Mesenchymal stem cell (in vitro differentiated cells and primary cell): ENCODE results near the gene ZNF44.

Experiments
- DNase-seq: peaks from one replicate; pipeline ENCODE4 v3.0.0-alpha.2; 2013
- H2AFZ ChIP-seq: one replicate; pipeline ENCODE4 v1.6.1; 2013; ENCODE audit warnings: low read depth, mild to moderate bottlenecking, control low read depth, inconsistent platforms, low read length, moderate library complexity
- H2AK5ac ChIP-seq: 2 replicates; pipeline ENCODE4 v1.6.1; 2013; ENCODE audit warnings: low read length, moderate library complexity, mild to moderate bottlenecking, inconsistent platforms; ENCODE audit not compliant: severe bottlenecking
- H2BK120ac ChIP-seq: one replicate; pipeline ENCODE4 v1.6.1; 2013; ENCODE audit warnings: low read depth, mild to moderate bottlenecking, inconsistent platforms, low read length, moderate library complexity
- H2BK12ac ChIP-seq, 2 experiments: one replicate each; pipeline ENCODE4 v1.6.1; 2013; ENCODE audit warnings: inconsistent platforms in 2 of 2, low read length in 2 of 2, mild to moderate bottlenecking in 2 of 2, moderate library complexity in 2 of 2, control low read depth in 1 of 2
- H2BK15ac ChIP-seq: one replicate; pipeline ENCODE4 v1.6.1; 2013; ENCODE audit warnings: mild to moderate bottlenecking, low read depth, inconsistent platforms; ENCODE audit not compliant: poor library complexity, severe bottlenecking
- H2BK5ac ChIP-seq: 2 replicates; pipeline ENCODE4 v1.6.1; 2013; ENCODE audit warnings: low read depth, mild to moderate bottlenecking, low read length, control low read depth, inconsistent platforms; ENCODE audit not compliant: poor library complexity, severe bottlenecking
- H3K14ac ChIP-seq, 2 experiments: one replicate each; pipeline ENCODE4 v1.6.1; 2013; ENCODE audit warnings: inconsistent platforms in 2 of 2, low read length in 2 of 2, control low read depth in 1 of 2, mild to moderate bottlenecking in 1 of 2, moderate library complexity in 1 of 2
- H3K18ac ChIP-seq, 2 experiments: one replicate each; pipeline ENCODE4 v1.6.1; 2013; ENCODE audit warnings: inconsistent platforms in 2 of 2, low read length in 2 of 2, control low read depth in 1 of 2, low read depth in 1 of 2, mild to moderate bottlenecking in 1 of 2
- H3K23ac ChIP-seq, 2 experiments: one replicate each; pipeline ENCODE4 v1.6.1; 2013; ENCODE audit warnings: inconsistent platforms in 2 of 2, low read length in 2 of 2, mild to moderate bottlenecking in 2 of 2, moderate library complexity in 2 of 2, control low read depth in 1 of 2
- H3K27ac ChIP-seq: 2 replicates; pipeline ENCODE4 v1.5.1; 2013; ENCODE audit warnings: mild to moderate bottlenecking, moderate library complexity, low read length, control low read depth, inconsistent platforms; ENCODE audit not compliant: poor library complexity, severe bottlenecking
- H3K27me3 ChIP-seq, 2 experiments: 2 replicates each; pipeline versions ENCODE4 v1.6.1 to v1.7.0; 2013; ENCODE audit warnings: low read length in 2 of 2, mild to moderate bottlenecking in 2 of 2, moderate library complexity in 2 of 2, control low read depth in 1 of 2, inconsistent platforms in 1 of 2; ENCODE audit not compliant: control insufficient read depth in 1 of 2, insufficient read depth in 1 of 2
- H3K36me3 ChIP-seq, 2 experiments: 2 replicates each; pipeline versions ENCODE4 v1.6.1 to v1.7.0; 2013; ENCODE audit warnings: low read length in 2 of 2, control low read depth in 1 of 2, inconsistent platforms in 1 of 2, low read depth in 1 of 2, mild to moderate bottlenecking in 1 of 2; ENCODE audit not compliant: insufficient read depth in 2 of 2, control insufficient read depth in 1 of 2
- H3K4ac ChIP-seq, 2 experiments: one replicate each; pipeline ENCODE4 v1.6.1; 2013; ENCODE audit warnings: inconsistent platforms in 2 of 2, low read length in 2 of 2, mild to moderate bottlenecking in 2 of 2, moderate library complexity in 2 of 2, control low read depth in 1 of 2, low read depth in 1 of 2
- H3K4me1 ChIP-seq: 2 replicates; pipeline ENCODE4 v1.6.1; 2013; ENCODE audit warnings: low read depth, low read length, control low read depth; ENCODE audit not compliant: control insufficient read depth, insufficient read depth
- H3K4me2 ChIP-seq: 2 replicates; pipeline ENCODE4 v1.6.1; 2013; ENCODE audit warnings: low read length, mild to moderate bottlenecking, inconsistent platforms; ENCODE audit not compliant: poor library complexity, severe bottlenecking
- H3K4me3 ChIP-seq, 2 experiments: 2 replicates each; pipeline versions ENCODE4 v1.5.1 to v1.7.0; 2013; ENCODE audit warnings: low read length in 2 of 2, mild to moderate bottlenecking in 2 of 2, control low read depth in 1 of 2, low read depth in 1 of 2; ENCODE audit not compliant: insufficient read depth in 1 of 2
- H3K79me1 ChIP-seq: replicated peaks from 2 replicates; pipeline ENCODE4 v1.6.1; 2013; ENCODE audit warnings: mild to moderate bottlenecking, control low read depth, low read length, inconsistent platforms; ENCODE audit not compliant: poor library complexity, severe bottlenecking
- H3K9ac ChIP-seq: 2 replicates; pipeline ENCODE4 v1.7.0; 2013; ENCODE audit warnings: mild to moderate bottlenecking, low read length, moderate library complexity
- H3K9me3 ChIP-seq: 2 replicates; pipeline ENCODE4 v1.7.0; 2013; ENCODE audit warnings: mild to moderate bottlenecking, low read length; ENCODE audit not compliant: control insufficient read depth
- H4K8ac ChIP-seq: one replicate; pipeline ENCODE4 v1.6.1; 2013; ENCODE audit warnings: inconsistent platforms, mild to moderate bottlenecking, low read length, moderate library complexity
- H4K91ac ChIP-seq: one replicate; pipeline ENCODE4 v1.6.1; 2013; ENCODE audit warnings: mild to moderate bottlenecking, low read length, inconsistent platforms
- WGBS: methylation state at CpG from one replicate; pipeline ENCODE4 v1.1.7; 2013; ENCODE audit warnings: mixed read lengths; 5-methylcytosine and 5-hydroxymethylcytosine counted together

Gene ZNF44

DNA sequence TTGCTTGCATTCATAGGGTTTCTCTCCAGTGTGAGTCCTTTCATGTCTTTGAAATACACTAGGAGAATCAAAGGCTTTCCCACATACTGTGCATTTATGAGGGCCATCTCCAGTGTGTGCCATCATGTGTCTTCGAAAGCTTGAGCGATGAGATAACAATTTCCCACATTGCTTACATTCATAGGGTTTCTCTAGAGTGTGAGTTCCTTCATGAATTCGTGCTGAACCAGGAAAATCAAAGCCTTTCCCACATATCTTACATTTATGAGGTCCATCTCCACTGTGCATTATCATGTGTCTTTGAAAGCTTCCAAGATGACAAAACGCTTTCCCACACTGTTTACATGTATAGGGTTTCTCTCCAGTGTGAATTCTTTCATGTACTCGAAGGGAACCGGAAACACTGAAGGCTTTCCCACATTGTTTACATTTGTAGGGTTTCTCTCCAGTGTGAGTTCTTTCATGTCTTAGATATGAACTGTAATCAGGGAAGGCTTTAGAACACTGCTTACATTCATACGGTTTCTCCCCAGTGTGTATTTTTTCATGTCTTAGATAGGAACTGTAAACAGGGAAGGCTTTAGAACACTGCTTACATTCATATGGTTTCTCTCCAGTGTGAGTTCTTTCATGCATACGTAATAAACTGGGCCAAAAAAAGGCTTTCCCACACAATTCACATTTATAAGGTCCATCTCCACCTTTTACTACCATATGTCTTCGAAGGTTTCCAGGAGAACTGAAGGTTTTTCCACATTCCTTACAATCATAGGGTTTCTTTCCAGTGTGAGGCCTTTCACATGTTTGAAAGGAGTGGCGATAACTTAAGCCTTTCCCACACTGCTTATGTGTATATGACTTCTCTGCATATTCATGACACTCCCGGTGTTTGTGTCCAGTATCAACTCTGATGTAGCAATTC, 21.4 kb downstream of the ZNF44 start:
- Histone ChIP-seq H3K4me1 (no peaks in the 10 kb centered on the region), H3K79me1 (peaks cover 17% of the 10 kb centered on the region), H2BK15ac (no peak overlapping the region), H4K8ac (no peak overlapping the region), H3K27ac (no peak overlapping the region), H2BK12ac (no peak overlapping the region), H3K9ac (no peak overlapping the region), H3K27me3 (no peaks in the 10 kb centered on the region), H4K91ac (no peak overlapping the region), H3K23ac (no peak overlapping the region), H3K4ac (no peak overlapping the region), H2AFZ (no peak overlapping the region), H2BK120ac (no peak overlapping the region), H3K18ac (no peak overlapping the region), H3K9me3 (peaks cover 98% of the 10 kb centered on the region), H3K4me3 (peak overlapping the region in 1 of 2 experiments; percentile 60), H3K36me3 (peaks cover 25 to 83% of the 10 kb centered on the region in 2 experiments), H3K4me2 (no peak overlapping the region), H2AK5ac (no peak overlapping the region), H3K14ac (no peak overlapping the region), H2BK5ac (no peak overlapping the region)
- peak; percentile 7 for DNase-seq
- WGBS, result 94% methylated on average over 11 of the region's 11 CpGs

DNA sequence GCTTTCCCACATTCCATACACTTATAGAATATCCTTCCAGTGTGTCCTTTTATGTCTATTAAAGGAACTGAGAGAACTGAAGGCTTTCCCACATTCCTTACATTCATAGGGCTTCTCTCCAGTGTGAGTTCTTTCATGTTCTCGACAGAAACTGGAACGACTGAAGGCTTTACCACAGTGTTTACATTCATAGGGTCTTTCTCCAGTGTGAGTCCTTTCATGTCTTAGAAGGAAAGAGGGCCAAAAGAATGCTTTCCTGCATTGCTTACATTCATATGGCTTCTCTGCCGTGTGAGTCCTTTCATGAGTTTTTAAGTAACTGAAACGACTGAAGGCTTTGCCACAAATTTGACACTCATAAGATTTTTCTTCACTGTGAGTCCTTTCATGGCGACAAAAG, 22.3 kb downstream of the ZNF44 start:
- no peaks in the 10 kb centered on the region for H3K4me1 ChIP-seq
- no peak overlapping the region for H3K27ac ChIP-seq
- H3K27me3 ChIP-seq, result no peaks in the 10 kb centered on the region
- no peak for DNase-seq
- H4K91ac ChIP-seq, result no peak overlapping the region
- no peak overlapping the region for H2BK15ac ChIP-seq
- peaks cover 12% of the 10 kb centered on the region for H3K79me1 ChIP-seq
- no peak overlapping the region for H2AFZ ChIP-seq
- no peak overlapping the region for H2BK12ac ChIP-seq
- 94% methylated on average over 5 of the region's 5 CpGs for WGBS
- no peak overlapping the region for H2AK5ac ChIP-seq
- H2BK5ac ChIP-seq, result no peak overlapping the region
- no peak overlapping the region for H3K14ac ChIP-seq
- H3K36me3 ChIP-seq, result peaks cover 22 to 75% of the 10 kb centered on the region in 2 experiments
- no peak overlapping the region for H2BK120ac ChIP-seq
- peaks cover 95% of the 10 kb centered on the region for H3K9me3 ChIP-seq
- H3K18ac ChIP-seq, result no peak overlapping the region
- H3K4me2 ChIP-seq, result no peak overlapping the region
- no peak overlapping the region for H3K4ac ChIP-seq
- H3K9ac ChIP-seq, result no peak overlapping the region
- H3K23ac ChIP-seq, result no peak overlapping the region
- no peak overlapping the region for H4K8ac ChIP-seq
- H3K4me3 ChIP-seq, result peak overlapping the region in 1 of 2 experiments; percentile 60

DNA sequence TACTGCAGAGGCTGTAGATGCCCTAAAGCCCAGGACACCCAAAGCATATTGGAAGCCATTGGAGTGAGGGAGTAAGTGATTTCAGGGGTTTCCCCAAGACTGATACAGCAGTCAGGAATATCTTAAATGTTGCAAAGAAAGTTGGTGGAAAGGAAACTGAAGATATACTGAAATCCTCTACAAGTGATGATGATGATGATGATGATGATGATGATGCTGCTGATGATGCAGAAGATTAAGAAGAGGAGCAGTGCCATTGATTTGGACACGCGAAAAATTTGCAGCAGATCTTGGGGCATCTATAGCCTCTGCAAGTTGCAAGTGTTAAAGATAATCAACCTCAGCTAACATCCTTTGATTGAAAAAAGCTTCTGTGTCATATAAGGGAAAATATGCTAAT, 23.8 kb downstream of the ZNF44 start:
- Histone ChIP-seq H2BK5ac (no peak overlapping the region), H3K9ac (no peak overlapping the region), H3K27me3 (no peaks in the 10 kb centered on the region), H3K36me3 (peaks cover 27 to 60% of the 10 kb centered on the region in 2 experiments), H2BK120ac (no peak overlapping the region), H3K14ac (no peak overlapping the region), H3K23ac (no peak overlapping the region), H2BK12ac (no peak overlapping the region), H3K4ac (no peak overlapping the region), H3K79me1 (peaks cover 7% of the 10 kb centered on the region), H3K9me3 (peaks cover 92% of the 10 kb centered on the region), H3K4me3 (peak overlapping the region in 1 of 2 experiments; percentile 60), H3K4me1 (no peaks in the 10 kb centered on the region), H4K91ac (no peak overlapping the region), H2BK15ac (no peak overlapping the region), H2AK5ac (no peak overlapping the region), H2AFZ (no peak overlapping the region), H3K27ac (no peak overlapping the region), H4K8ac (no peak overlapping the region), H3K18ac (no peak overlapping the region), H3K4me2 (no peak overlapping the region)
- no CpG with 5 or more reads among the region's 2 CpGs for WGBS
- DNase-seq, result no peak

DNA sequence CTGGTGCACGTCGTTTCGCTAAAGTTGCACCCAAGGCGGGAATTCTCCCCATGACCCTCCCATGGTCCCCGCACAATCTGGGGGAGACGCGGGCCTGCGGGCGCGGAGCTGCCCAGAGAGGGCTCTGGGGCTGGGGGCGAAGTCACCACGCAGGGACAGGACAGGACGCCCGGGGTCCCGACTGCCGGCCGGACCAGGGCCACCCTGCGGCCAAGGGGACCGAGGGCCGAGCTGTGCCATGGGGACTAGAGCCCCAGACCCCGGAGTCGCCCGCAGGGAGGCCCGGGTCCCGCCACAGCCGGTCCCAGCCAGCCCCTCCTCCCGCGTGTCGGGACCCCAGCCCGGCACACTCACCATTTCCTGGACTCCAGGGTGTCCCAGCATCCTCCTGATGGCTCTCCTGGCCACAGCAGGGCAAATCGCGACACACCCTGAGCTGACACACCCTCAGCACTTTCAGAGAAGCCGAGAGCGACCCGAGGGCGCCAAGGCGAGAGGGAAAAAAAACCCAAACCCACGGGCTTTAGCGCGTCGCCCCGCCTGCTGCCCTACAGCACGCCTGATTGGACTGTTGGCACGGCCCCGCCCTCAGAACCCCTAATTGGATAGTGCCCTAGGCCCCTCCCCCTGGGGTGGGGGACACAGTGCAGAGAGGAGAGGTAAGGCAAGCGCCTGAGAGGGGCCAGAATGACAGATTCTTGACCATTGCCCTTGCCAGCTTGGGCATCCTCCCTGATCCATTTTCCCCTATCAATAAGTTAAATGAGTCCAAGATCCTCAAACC, 28.6 kb downstream of the ZNF44 start:
- 96% methylated on average over 44 of the region's 46 CpGs for WGBS
- no peak overlapping the region for H3K4ac ChIP-seq
- H3K18ac ChIP-seq, result no peak overlapping the region
- DNase-seq, result no peak
- H3K27ac ChIP-seq, result no peak overlapping the region
- no peak overlapping the region for H3K4me2 ChIP-seq
- no peak overlapping the region for H2BK5ac ChIP-seq
- H2AK5ac ChIP-seq, result no peak overlapping the region
- H2BK15ac ChIP-seq, result no peak overlapping the region
- peak overlapping the region in 1 of 2 experiments; percentile 23 for H3K4me3 ChIP-seq
- H3K23ac ChIP-seq, result no peak overlapping the region
- H2BK120ac ChIP-seq, result no peak overlapping the region
- no peak overlapping the region for H3K14ac ChIP-seq
- H3K9me3 ChIP-seq, result peaks cover 80% of the 10 kb centered on the region
- H2BK12ac ChIP-seq, result no peak overlapping the region
- peak overlapping the region; percentile 27 for H4K91ac ChIP-seq
- no peak overlapping the region for H4K8ac ChIP-seq
- H2AFZ ChIP-seq, result no peak overlapping the region
- peaks cover 5% of the 10 kb centered on the region for H3K79me1 ChIP-seq
- H3K9ac ChIP-seq, result no peak overlapping the region
- H3K27me3 ChIP-seq, result no peaks in the 10 kb centered on the region
- H3K4me1 ChIP-seq, result no peaks in the 10 kb centered on the region
- H3K36me3 ChIP-seq, result peaks cover 16% of the 10 kb centered on the region in 2 experiments
